Eye (tissue), 1 donor: ENCODE data around the gene NT5E.
A peak's percentile ranks its signal among the peaks of the same experiment; 100 is the strongest.
"Not testable (repeated sequence)": the region's sequence is repeated elsewhere in the genome, so short reads cannot be mapped to it uniquely, and the experiment has no call there.

ENCODE experiments used
- DNase-seq: peaks from one replicate; pipeline ENCODE4 v3.0.0-alpha.2; 2015

The NT5E gene

DNA sequence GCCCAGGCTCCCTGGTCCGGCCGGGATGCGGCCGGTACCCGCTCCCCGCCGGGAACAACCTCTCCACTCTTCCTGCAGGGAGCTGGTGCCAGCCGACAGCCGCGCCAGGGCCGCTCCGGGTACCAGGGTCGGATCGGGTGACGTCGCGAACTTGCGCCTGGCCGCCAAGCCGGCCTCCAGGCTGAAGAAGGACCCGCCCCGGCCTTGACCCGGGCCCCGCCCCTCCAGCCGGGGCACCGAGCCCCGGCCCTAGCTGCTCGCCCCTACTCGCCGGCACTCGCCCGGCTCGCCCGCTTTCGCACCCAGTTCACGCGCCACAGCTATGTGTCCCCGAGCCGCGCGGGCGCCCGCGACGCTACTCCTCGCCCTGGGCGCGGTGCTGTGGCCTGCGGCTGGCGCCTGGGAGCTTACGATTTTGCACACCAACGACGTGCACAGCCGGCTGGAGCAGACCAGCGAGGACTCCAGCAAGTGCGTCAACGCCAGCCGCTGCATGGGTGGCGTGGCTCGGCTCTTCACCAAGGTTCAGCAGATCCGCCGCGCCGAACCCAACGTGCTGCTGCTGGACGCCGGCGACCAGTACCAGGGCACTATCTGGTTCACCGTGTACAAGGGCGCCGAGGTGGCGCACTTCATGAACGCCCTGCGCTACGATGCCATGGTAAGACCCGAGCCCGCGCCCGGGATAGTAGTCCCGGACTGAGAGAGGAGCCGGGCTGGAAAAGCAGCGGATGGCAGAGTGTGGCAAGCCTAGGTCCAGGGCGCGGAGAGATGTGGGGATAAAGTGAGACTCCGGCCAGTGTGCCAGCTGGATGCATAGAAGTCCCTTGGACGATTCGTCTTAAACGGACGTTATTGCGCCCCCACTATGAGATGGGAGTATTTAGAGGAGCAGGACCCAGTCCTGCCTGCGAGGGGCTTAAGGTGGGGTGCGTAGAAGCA, at the start of gene NT5E:
Gene NT5E, plus strand, starts transcription at position 266 of the 942 bp plus-strand sequence. Its CDS starts 57 bp downstream, at position 323.
- peak; percentile 84 for DNase-seq

DNA sequence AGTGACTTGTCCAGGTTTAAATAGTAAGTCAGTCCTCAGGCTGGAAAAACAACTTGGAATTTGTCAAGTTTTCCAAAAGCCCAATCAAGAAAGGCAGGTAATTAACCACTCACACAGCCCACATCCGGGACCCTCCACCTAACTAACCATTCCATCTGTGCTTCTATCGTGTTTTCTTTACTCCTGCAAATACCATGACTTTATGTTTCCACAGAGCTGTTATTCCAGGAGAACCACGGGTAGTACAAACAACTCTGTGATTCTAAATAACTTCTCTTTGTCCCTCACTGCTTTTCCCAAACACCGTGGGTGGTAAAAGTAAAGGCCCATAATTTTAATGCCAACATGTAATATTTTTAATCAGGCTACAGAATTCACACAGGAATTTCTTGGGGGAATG, 49.6 kb upstream of the NT5E start:
- DNase-seq = no peak

- DNase-seq = no peak
These were observed 48.5 kb upstream of the NT5E start for GRCh38 chr6:85401186-85402021.

DNA sequence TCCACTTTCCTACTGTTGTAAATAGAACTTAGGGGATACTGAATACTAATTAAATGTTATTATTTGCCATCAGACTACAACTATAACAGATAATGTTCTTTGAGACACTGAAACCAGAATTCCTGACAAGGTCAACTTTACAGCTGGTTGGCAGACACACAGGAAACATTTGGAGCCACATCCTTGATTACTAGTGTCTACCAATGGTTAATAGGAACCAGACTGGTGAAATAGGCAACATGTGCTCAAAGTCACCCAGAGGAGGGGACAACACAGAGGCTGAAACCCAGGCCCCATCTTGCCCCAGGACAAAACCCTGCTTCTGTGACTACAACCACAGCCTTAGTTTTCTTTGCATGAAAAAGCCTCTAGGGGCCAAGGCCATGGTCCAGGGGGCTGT, 47.8 kb upstream of the NT5E start:
- no peak for DNase-seq

GRCh38 chr6:85402922-85403321, 47.0 kb upstream of the NT5E start:
- DNase-seq = no peak

- peak; percentile 9 for DNase-seq
These were observed 46.4 kb upstream of the NT5E start for GRCh38 chr6:85403331-85404015.

GRCh38 chr6:85404016-85404563, 45.8 kb upstream of the NT5E start:
- not testable (repeated sequence) for DNase-seq

DNA sequence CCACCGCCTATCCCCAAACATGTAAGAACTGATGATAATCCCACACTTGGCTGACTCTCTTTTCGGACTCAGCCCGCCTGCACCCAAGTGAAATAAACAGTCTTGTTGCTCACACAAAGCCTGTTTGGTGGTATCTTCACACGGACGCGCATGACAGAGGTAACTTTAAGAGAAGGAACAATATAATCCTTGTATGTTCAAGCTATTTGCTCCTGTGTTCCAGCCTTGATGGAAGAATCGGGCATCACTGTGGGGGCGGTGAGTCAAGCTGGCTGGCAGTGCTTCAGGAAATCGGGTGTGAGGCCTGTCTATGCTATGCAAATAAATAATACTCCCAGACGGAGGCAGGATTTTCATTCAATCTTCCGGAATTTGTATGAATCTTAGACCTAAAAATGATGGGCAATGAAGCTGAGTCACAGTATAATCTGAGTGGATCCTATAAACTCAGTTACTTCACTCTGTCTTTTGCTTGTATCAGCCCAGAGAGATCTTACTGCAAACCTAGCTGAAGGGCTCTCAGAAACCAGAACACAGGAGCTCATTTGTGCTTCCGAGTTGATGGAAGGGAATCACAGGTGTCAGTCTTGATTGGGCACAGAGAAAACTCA, 45.2 kb upstream of the NT5E start:
- peak; percentile 32 for DNase-seq

- DNase-seq = no peak
These were observed 44.6 kb upstream of the NT5E start for GRCh38 chr6:85405175-85405852.

DNA sequence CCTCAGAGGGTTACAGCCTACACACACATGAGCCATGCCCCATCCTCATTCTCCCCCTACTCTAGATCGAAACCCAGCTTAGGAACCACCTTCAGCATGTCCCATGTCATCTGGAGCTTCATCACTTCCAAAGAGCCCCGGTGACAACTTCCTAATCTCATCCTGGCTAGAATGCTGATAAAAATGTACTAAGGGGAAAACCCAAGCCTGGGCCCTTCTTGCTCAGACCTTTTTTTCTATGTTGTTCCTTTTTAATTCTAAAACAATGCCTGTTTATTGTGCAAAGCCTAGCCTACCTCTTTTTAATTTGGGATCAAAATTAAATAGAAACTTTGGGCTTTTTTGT, 44.1 kb upstream of the NT5E start:
- no peak for DNase-seq

- DNase-seq = no peak
These were observed 43.2 kb upstream of the NT5E start for GRCh38 chr6:85406641-85407075.

GRCh38 chr6:85408039-85408438, 41.8 kb upstream of the NT5E start:
- no peak for DNase-seq

DNA sequence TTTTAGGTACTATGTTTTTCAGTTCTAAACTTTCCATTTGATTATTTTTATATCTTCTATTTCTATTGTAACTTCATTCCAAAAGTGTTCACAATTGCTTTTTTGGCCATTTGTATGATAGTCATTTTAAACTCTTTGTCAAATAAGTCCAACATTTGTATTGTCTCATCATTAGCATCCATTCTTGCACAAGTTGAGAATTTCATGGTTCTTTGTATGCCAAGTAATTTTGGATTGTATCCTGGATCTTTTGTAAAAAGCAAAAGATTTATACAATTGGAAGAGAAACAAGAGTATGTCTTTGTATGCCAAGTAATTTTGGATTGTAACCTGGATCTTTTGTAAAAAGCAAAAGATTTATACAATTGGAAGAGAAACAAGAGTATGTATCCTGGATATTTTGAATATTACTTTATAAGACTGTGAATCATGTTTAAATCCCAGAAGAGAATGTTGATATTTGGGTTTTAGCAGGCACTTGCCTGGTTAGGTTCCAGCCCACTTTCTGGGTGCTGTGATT, 36.9 kb upstream of the NT5E start:
- no peak for DNase-seq

GRCh38 chr6:85416049-85416448, 33.8 kb upstream of the NT5E start:
- DNase-seq = no peak

DNA sequence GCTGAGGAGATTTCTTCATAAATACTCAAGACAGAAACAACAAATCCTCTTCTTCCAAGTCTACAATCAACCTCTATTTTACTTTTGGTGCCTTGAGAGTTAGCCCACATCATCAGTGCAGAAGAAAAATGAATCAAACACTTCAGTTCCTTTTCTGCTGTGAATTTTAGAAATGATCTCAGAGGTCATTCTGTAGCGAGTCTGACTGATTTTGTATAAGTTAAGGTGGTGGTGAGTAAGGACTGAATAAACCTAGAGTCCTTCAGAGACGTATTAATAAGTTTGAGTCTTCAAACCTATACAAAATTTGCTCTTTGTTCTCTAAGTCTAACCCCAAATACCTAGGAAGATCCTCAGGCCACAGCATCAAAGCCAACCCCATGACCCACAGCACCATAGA, 33.1 kb upstream of the NT5E start:
- no peak for DNase-seq

DNA sequence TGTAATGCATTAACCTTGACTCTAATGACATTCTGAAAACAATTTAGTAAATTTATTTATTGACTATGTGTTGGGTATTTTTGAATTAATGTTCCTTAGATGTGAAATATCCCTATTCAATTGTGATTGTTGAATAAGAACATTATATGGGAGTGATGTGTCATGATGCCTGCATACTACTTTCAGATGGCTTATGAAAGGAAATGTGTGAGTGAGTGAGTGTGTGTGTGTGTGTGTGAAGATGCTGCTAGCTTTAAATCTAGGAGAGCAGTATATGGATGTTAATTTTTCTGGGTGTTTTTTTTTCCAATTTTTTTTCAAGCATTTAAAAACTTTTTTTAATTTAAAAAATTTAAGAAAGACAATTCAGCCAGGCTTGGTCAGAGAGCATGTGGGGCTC, 32.5 kb upstream of the NT5E start:
- no peak for DNase-seq

GRCh38 chr6:85418059-85418458, 31.8 kb upstream of the NT5E start:
- DNase-seq = no peak

DNA sequence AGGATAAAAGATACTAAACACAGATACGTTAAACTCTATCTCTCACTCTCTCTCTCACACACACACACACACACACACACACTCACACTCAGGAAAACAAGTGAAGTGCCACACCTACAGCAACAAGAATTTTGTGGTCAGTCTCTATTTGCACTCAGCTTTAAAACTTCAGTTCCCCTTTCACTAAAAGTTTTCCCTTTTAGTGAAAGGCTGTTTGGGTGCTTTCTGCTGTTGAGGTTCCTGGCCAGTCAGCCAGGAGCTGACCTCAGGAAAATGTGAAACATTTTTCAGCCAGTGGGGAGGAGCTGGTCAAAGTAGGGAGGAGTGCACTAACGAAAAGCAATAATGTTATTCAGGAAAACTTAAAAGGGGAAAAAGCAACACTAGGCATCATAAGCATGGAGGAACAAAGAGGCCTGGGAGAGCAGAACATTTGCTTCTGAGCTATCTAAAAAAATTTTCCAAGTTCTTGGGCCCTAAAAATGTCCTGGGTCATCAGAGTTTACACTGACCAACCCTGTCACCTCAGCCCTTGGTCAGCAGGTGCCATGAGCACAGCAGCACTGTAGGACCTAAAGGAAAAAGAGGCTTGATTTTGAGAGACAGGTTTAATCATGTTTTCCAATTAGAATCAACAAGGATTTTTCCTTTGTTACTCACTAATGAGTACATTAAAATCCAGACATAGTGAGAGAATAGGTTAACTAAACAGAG, 30.7 kb upstream of the NT5E start:
- DNase-seq = no peak

DNA sequence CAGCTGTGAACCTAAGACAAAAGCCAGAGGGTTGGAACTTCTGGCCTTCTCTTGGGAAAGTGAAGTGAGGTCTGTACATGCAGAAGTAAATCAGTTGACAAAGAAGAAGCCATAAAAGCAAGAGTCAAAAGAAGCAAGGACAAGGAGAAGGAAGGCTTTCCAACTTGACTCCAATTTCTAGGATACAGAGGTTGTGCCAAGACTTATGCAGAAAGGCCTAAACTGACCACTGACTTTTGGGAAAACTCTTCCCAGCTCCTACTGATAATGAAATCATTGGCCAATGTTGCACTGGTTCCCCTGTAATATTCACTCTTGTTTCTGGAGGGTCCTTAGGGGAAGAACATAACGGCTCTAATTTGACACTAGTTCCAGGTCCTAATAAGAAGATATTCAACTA, 29.3 kb upstream of the NT5E start:
- DNase-seq = no peak

DNA sequence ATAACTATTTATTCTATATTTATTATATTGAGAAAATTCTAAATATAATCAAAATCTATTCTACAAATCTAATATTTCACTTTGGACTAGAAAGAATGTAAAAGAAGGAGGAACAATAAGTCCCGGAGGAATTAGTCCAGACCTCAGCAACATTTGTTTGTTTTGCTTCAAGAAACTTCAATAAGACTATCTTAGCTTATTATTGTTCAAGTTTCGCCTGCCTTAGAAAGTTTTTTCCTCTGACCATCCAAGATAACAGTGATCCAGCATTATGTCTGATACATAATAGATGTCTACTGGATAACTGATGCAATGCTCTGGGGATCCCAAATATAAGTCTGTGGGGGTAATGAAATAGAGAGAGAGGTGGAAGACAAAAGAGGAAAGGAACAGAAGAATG, 28.7 kb upstream of the NT5E start:
- no peak for DNase-seq

DNA sequence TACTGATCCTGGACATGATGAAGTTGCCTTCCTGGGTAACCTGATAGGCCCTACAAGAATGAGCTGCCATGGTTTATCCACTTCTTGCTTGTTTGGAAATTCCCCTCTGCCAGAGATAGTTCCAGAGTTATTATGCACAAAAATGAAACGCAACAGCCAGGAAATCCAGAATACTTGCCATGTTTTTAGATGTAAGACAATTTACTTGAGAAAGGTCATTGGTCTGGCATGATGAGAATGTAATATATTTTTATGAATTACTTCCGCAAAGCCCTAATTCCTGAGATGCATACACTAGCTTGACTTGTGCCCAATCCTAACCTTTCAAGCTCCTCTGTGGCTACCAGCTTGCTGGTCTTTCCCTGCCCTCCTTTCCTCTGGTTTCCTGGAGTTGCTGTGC, 27.9 kb upstream of the NT5E start:
- no peak for DNase-seq
